GM21723 (cell line): ENCODE results near the gene PCDHGA8.
"Not testable (repeated sequence)": the region's sequence is repeated elsewhere in the genome, so short reads cannot be mapped to it uniquely, and the experiment has no call there.

Experiments
- ATAC-seq: cut with Tn5 transposase; IDR thresholded peaks from one replicate; pipeline ENCODE4 v1.9.1; 2021; ENCODE audit warnings: mild to moderate bottlenecking, moderate library complexity; ENCODE audit not compliant: unreplicated experiment

PCDHGA8 gene

GRCh38 chr5:141392429-141393198 is at the start of gene PCDHGA8:
Gene PCDHGA8, plus strand, starts transcription at chr5:141392633. Its CDS starts 181 bp downstream, at chr5:141392814.
- no peak for ATAC-seq

- ATAC-seq: no peak
These were observed 49.7 kb upstream of the PCDHGA8 start for GRCh38 chr5:141342773-141343172.

GRCh38 chr5:141343242-141343952 is 49.0 kb upstream of the PCDHGA8 start, which contains the start of gene PCDHGA3:
Gene PCDHGA3, plus strand, starts transcription at chr5:141343829. Its CDS starts 205 bp downstream, at chr5:141344034.
- ATAC-seq: no peak

DNA sequence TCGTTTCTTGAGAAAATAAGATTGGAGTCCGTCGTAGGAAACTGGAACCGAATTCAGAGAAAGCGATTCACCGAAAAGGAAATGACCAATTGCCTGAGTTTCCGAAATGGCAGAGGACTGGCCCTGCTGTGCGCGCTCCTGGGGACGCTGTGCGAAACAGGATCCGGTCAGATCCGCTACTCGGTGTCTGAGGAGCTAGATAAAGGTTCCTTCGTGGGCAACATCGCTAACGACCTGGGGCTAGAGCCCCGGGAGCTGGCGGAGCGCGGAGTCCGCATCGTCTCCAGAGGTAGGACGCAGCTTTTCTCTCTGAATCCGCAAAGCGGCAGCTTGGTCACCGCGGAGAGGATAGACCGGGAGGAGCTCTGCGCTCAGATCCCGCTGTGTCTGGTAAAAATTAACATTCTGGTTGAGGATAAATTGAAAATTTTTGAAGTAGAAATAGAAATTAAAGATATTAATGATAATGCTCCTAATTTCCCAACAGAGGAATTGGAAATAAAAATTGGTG is 48.4 kb upstream of the PCDHGA8 start:
- ATAC-seq: no peak

DNA sequence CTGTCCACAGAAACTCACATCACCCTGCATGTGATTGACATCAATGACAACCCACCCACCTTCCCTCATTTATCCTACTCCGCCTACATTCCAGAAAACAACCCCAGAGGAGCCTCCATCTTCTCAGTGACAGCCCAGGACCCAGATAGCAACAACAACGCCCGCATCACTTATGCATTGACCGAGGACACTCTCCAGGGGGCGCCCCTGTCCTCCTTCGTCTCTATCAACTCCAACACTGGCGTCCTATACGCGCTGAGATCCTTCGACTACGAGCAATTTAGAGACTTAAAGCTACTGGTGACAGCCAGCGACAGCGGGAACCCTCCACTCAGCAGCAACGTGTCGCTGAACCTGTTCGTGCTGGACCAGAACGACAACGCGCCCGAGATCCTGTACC is 47.1 kb upstream of the PCDHGA8 start:
- no peak for ATAC-seq

- not testable (repeated sequence) for ATAC-seq
These were observed 46.4 kb upstream of the PCDHGA8 start for GRCh38 chr5:141346017-141346416.

- no peak for ATAC-seq
These were observed 42.4 kb upstream of the PCDHGA8 start, which contains the start of gene PCDHGB1 for GRCh38 chr5:141349917-141350619. Gene PCDHGB1, plus strand, starts transcription at chr5:141350099. Its CDS starts 162 bp downstream, at chr5:141350261.

DNA sequence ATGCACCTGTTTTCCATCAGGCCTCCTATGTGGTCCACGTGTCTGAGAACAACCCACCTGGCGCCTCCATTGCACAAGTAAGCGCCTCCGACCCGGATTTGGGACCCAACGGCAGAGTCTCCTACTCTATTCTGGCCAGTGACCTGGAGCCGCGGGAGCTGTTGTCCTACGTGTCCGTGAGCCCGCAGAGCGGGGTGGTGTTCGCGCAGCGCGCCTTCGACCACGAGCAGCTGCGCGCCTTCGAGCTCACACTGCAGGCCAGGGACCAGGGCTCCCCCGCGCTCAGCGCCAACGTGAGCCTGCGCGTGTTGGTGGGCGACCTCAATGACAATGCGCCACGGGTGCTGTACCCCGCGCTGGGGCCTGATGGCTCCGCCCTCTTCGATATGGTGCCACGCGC is 40.8 kb upstream of the PCDHGA8 start:
- ATAC-seq: no peak

DNA sequence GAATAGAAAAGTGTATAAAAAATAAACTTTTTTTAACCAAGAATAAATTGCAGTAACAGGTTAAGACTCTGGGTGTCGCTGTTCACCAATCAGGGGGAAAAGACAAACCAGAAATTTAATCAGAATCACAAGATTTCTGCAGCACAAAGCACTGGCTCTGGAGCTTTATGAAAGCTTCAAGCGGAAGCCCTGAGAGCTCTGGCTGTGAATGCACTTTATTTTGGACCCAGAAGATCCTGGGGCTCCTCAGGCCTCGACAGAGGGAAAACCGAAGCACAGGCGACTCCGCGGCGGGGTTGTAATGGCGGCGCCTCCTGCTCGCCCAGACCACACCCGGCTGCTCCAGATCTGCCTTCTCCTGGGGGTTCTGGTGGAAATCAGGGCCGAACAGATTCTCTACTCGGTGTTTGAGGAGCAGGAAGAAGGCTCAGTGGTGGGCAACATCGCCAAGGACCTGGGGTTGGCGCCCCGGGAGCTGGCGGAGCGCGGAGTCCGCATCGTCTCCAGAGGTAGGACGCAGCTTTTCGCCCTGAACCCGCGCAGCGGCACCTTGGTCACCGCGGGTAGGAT is 37.4 kb upstream of the PCDHGA8 start, which contains the start of gene PCDHGA4:
Gene PCDHGA4, plus strand, starts transcription at position 122 of the 570 bp plus-strand sequence. Its CDS starts 87 bp downstream, at position 209.
- no peak for ATAC-seq

DNA sequence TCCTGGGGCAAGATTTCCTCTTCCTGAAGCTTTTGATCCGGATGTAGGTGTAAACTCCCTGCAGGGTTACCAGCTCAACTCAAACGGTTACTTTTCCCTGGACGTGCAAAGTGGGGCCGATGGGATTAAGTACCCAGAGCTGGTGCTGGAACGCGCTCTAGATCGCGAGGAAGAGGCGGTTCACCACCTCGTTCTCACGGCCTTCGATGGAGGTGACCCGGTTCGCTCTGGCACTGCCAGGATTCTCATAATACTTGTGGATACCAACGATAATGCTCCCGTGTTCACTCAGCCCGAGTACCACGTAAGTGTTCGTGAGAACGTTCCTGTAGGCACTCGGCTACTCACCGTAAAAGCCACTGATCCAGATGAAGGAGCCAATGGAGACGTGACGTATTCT is 36.8 kb upstream of the PCDHGA8 start:
- no peak for ATAC-seq

- no peak for ATAC-seq
These were observed 36.3 kb upstream of the PCDHGA8 start for GRCh38 chr5:141356133-141356532.

- ATAC-seq: no peak
These were observed 35.5 kb upstream of the PCDHGA8 start for GRCh38 chr5:141356950-141357349.

DNA sequence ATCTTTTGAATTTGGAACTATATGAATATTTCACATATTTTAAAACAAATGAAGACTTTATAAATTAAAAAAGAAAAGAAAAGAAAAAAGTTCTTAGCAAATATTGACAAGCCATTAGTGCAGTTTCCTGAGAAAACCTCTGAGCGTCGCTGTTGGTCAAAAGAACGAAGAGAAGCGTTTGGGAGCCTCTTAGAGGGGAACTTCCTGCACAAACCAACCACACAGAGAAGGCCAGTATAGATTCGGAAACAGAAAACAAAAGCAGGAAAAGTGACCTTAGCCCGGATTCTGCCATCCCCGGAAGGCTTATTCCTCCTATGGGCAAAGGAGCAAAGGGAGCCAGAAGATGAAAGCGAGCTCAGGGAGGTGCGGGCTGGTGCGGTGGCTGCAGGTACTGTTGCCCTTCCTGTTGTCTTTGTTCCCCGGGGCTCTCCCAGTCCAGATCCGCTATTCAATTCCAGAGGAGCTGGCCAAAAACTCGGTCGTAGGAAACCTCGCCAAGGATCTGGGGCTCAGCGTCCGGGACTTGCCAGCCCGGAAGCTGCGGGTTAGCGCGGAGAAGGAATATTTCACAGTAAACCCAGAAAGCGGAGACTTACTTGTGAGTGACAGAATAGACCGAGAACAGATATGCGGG is 32.5 kb upstream of the PCDHGA8 start, which contains the start of gene PCDHGB2:
Gene PCDHGB2, plus strand, starts transcription at position 205 of the 637 bp plus-strand sequence. Its CDS starts 142 bp downstream, at position 347.
- no peak for ATAC-seq

DNA sequence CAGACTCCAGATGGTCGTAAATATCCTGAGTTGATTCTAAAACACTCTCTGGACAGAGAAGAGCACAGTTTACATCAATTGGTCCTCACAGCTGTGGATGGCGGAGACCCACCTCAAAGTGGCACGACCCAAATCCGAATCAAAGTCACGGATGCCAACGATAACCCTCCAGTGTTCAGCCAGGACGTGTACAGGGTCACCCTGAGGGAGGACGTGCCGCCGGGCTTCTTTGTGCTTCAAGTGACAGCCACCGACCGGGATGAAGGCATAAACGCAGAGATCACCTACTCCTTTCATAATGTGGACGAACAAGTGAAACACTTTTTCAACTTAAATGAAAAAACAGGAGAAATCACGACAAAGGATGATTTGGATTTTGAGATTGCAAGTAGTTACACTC is 31.7 kb upstream of the PCDHGA8 start:
- ATAC-seq: no peak

DNA sequence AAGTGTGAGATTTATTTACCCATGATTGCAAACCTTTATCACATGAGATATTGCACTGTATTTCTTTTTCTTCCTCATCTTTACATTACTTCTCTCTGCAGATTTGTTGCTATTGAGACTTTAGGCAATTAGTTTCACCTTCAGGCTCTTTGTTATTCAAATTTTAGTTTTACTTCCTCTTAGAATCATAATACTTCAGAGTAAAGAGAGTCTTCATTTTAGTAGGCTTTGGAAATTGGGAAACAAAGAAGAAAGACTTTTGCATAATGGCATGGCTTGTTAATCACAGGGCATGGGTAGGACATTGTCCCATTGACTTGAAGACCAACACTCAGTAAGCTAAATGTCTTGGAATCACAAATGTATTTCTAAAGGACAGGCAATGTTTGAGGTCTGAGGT is 29.7 kb upstream of the PCDHGA8 start:
- ATAC-seq: no peak

GRCh38 chr5:141363952-141364660 is 28.3 kb upstream of the PCDHGA8 start, which contains the start of gene PCDHGA5:
Gene PCDHGA5, plus strand, starts transcription at chr5:141364162. Its CDS starts 169 bp downstream, at chr5:141364331.
- ATAC-seq: no peak

GRCh38 chr5:141366016-141366896 is 26.2 kb upstream of the PCDHGA8 start:
- no peak for ATAC-seq
